IPS-18a (cell line): ENCODE data around the gene LIF.
"Not testable (repeated sequence)": the region's sequence is repeated elsewhere in the genome, so short reads cannot be mapped to it uniquely, and the experiment has no call there.

Experiments
- H3K27ac ChIP-seq: one replicate; pipeline ENCODE4 v1.5.1; 2013; ENCODE audit warnings: low read length
- H3K27me3 ChIP-seq: one replicate; pipeline ENCODE4 v1.6.1; 2013; ENCODE audit warnings: mild to moderate bottlenecking, low read length; ENCODE audit not compliant: control insufficient read depth, insufficient read depth
- H3K36me3 ChIP-seq: one replicate; pipeline ENCODE4 v1.6.1; 2013; ENCODE audit warnings: low read depth, low read length; ENCODE audit not compliant: control insufficient read depth
- H3K4me1 ChIP-seq: one replicate; pipeline ENCODE4 v1.6.1; 2013; ENCODE audit warnings: low read depth, low read length; ENCODE audit not compliant: control insufficient read depth
- H3K4me3 ChIP-seq: one replicate; pipeline ENCODE4 v1.5.1; 2013; ENCODE audit warnings: low read length
- H3K9ac ChIP-seq: one replicate; pipeline ENCODE4 v1.6.1; 2013; ENCODE audit warnings: mild to moderate bottlenecking, low read length, moderate library complexity
- H3K9me3 ChIP-seq: one replicate; pipeline ENCODE4 v1.6.1; 2013; ENCODE audit warnings: low read depth, low read length; ENCODE audit not compliant: control insufficient read depth

LIF gene

DNA sequence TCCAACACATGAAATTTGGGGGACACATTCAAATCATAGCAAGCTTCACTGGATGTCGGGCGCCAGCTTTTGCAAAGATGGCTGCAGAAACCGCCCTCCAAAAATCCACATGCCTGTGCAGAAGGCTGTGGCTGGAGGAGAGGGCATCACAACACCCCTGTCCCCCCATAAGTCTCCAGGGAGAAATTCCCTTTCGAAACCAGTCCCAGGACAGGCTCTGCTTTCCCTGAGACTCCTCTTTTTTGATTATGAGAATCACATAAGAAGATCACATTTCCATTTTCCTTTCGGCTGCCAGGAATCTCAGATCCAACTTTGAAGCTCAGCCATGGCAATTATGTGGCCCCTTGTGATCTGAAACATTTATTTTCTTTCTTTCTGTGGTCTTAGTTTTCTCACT, 9.7 kb downstream of the LIF start:
- Histone ChIP-seq H3K9me3 (no peaks in the 10 kb centered on the region), H3K27me3 (no peaks in the 10 kb centered on the region), H3K4me3 (no peak overlapping the region), H3K4me1 (peaks cover 26% of the 10 kb centered on the region), H3K36me3 (no peaks in the 10 kb centered on the region), H3K9ac (no peak overlapping the region), H3K27ac (no peak overlapping the region)

- Histone ChIP-seq H3K27ac (no peak overlapping the region), H3K9me3 (no peaks in the 10 kb centered on the region), H3K27me3 (no peaks in the 10 kb centered on the region), H3K4me3 (no peak overlapping the region), H3K36me3 (no peaks in the 10 kb centered on the region), H3K9ac (no peak overlapping the region), H3K4me1 (peaks cover 26% of the 10 kb centered on the region)
Measured at GRCh38 chr22:30235687-30236170, 10.8 kb downstream of the LIF start.

GRCh38 chr22:30234786-30235470, 11.6 kb downstream of the LIF start:
- no peaks in the 10 kb centered on the region for H3K36me3 ChIP-seq
- H3K9ac ChIP-seq = no peak overlapping the region
- H3K4me3 ChIP-seq = no peak overlapping the region
- no peaks in the 10 kb centered on the region for H3K27me3 ChIP-seq
- peaks cover 26% of the 10 kb centered on the region for H3K4me1 ChIP-seq
- H3K9me3 ChIP-seq = no peaks in the 10 kb centered on the region
- no peak overlapping the region for H3K27ac ChIP-seq

GRCh38 chr22:30234325-30234724, 12.2 kb downstream of the LIF start:
- H3K27ac ChIP-seq, H3K9ac ChIP-seq, H3K4me3 ChIP-seq, H3K27me3 ChIP-seq, H3K36me3 ChIP-seq, H3K9me3 ChIP-seq: not testable (repeated sequence)
- peaks cover 26% of the 10 kb centered on the region for H3K4me1 ChIP-seq

DNA sequence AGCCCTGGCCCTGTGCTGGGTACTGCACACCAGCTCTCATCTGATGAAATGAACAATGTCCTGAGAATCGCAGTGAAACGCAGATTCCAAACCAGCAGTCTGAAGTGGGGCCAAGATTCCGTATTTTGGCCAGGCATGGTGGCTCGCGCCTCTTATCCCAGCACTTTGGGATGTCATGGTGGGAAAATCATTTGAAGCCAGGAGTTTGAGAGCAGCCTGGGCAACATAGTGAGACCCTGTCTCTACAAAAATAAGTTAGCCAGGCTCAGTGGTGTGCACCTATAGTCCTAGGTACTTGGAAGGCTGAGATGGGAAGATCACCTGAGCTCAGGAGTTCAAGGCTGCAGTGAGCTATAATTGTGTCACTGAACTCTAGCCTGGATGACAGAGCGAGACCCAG, 13.0 kb downstream of the LIF start:
- Histone ChIP-seq H3K27ac (no peak overlapping the region), H3K9ac (no peak overlapping the region), H3K4me1 (peaks cover 27% of the 10 kb centered on the region), H3K36me3 (no peaks in the 10 kb centered on the region), H3K27me3 (no peaks in the 10 kb centered on the region), H3K9me3 (no peaks in the 10 kb centered on the region), H3K4me3 (no peak overlapping the region)

- Histone ChIP-seq H3K27me3 (no peaks in the 10 kb centered on the region), H3K4me3 (no peak overlapping the region), H3K36me3 (no peaks in the 10 kb centered on the region), H3K4me1 (peaks cover 23% of the 10 kb centered on the region), H3K9ac (no peak overlapping the region), H3K27ac (no peak overlapping the region), H3K9me3 (no peaks in the 10 kb centered on the region)
Measured at GRCh38 chr22:30232716-30233218, 13.8 kb downstream of the LIF start.

GRCh38 chr22:30230787-30231461, 15.6 kb downstream of the LIF start:
- peaks cover 17% of the 10 kb centered on the region for H3K4me1 ChIP-seq
- no peak overlapping the region for H3K4me3 ChIP-seq
- H3K9ac ChIP-seq = no peak overlapping the region
- H3K27me3 ChIP-seq = no peaks in the 10 kb centered on the region
- no peak overlapping the region for H3K27ac ChIP-seq
- H3K36me3 ChIP-seq = no peaks in the 10 kb centered on the region
- no peaks in the 10 kb centered on the region for H3K9me3 ChIP-seq

GRCh38 chr22:30230330-30230729, 16.2 kb downstream of the LIF start:
- peaks cover 13% of the 10 kb centered on the region for H3K4me1 ChIP-seq
- H3K36me3 ChIP-seq = no peaks in the 10 kb centered on the region
- no peaks in the 10 kb centered on the region for H3K27me3 ChIP-seq
- no peak overlapping the region for H3K27ac ChIP-seq
- no peaks in the 10 kb centered on the region for H3K9me3 ChIP-seq
- no peak overlapping the region for H3K9ac ChIP-seq
- H3K4me3 ChIP-seq = no peak overlapping the region

- no peaks in the 10 kb centered on the region for H3K9me3 ChIP-seq
- H3K9ac ChIP-seq = no peak overlapping the region
- no peak overlapping the region for H3K4me3 ChIP-seq
- no peaks in the 10 kb centered on the region for H3K27me3 ChIP-seq
- H3K4me1 ChIP-seq = peaks cover 6% of the 10 kb centered on the region
- no peak overlapping the region for H3K27ac ChIP-seq
- H3K36me3 ChIP-seq = no peaks in the 10 kb centered on the region
Measured at GRCh38 chr22:30228509-30229359, 17.8 kb downstream of the LIF start.

DNA sequence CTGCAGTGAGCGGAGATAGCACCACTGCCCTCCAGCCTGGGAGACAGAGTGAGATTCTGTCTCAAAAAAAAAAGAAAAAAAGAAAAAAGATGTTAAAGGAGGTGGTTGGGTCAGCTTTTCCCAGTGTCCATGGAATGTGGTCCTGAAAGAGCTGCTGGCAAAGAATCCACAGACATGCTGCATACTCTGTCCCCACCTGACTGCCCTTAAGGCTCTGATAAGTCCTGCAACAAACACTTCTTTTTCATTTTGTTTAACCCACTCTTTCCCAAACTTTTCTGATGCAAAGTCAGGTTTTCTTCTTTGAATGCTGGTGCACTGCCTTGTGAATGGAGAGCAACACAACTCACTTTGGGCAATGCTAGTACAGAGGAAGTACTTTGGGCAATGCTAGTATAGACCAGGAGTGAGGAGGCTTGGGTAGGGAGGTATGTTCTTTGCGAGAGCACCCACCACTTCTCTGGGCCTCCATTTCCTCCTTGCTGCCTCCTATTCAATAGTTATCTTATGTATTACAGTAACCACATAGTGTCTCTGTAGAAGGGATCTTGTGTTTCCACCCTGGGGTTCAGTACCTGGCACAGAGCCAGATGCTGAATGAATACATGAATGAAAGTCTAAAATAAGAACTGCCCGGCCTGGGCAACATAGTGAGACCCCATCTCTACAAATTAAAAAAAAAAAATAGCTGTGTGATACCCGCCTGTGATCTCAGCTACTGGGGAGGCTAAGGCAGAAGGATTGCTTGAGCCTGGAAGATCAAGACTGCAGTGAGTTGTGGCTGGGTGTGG, 18.9 kb downstream of the LIF start:
- Histone ChIP-seq H3K36me3 (no peaks in the 10 kb centered on the region), H3K27ac (no peak overlapping the region), H3K9ac (no peak overlapping the region), H3K4me3 (no peak overlapping the region), H3K9me3 (no peaks in the 10 kb centered on the region), H3K27me3 (no peaks in the 10 kb centered on the region), H3K4me1 (peaks cover 6% of the 10 kb centered on the region)
